ENCODE data around the gene SUFU.

The SUFU gene

GRCh38 chr10:102578782-102579181 is 75.0 kb downstream of the SUFU start:
- H3K4me3 ChIP-seq (ENCODE audit: low read depth in 1 of 2, low read length in 1 of 2), result no peak overlapping the region
- H3K4me1 ChIP-seq (ENCODE audit: control insufficient read depth in 1 of 2, insufficient read depth in 1 of 2, low read depth in 1 of 2, low read length in 1 of 2), result peaks cover 17% of the 10 kb centered on the region in 2 experiments
- H3K36me3 ChIP-seq, result no peaks in the 10 kb centered on the region
- no peak overlapping the region for H3K27ac ChIP-seq
- no peaks in the 10 kb centered on the region for H3K9me3 ChIP-seq
- H3K27me3 ChIP-seq, result no peaks in the 10 kb centered on the region
- no peak for TF ChIP-seq CTCF (IDR thresholded peaks at IDR 0.05)

- H3K4me3 ChIP-seq (ENCODE audit: low read depth in 1 of 2, low read length in 1 of 2), result no peak overlapping the region
- H3K27ac ChIP-seq, result no peak overlapping the region
- no peaks in the 10 kb centered on the region for H3K36me3 ChIP-seq
- peaks cover 17% of the 10 kb centered on the region in 2 experiments for H3K4me1 ChIP-seq (ENCODE audit: control insufficient read depth in 1 of 2, insufficient read depth in 1 of 2, low read depth in 1 of 2, low read length in 1 of 2)
- no peaks in the 10 kb centered on the region for H3K9me3 ChIP-seq
- no peak for TF ChIP-seq CTCF (IDR thresholded peaks at IDR 0.05)
- no peaks in the 10 kb centered on the region for H3K27me3 ChIP-seq
Observed at GRCh38 chr10:102579328-102579727, 75.6 kb downstream of the SUFU start.

GRCh38 chr10:102580230-102580629 is 76.5 kb downstream of the SUFU start:
- H3K27ac ChIP-seq, result no peak overlapping the region
- peaks cover 17% of the 10 kb centered on the region in 2 experiments for H3K4me1 ChIP-seq (ENCODE audit: control insufficient read depth in 1 of 2, insufficient read depth in 1 of 2, low read depth in 1 of 2, low read length in 1 of 2)
- no peaks in the 10 kb centered on the region for H3K36me3 ChIP-seq
- H3K4me3 ChIP-seq (ENCODE audit: low read depth in 1 of 2, low read length in 1 of 2), result no peak overlapping the region
- no peaks in the 10 kb centered on the region for H3K9me3 ChIP-seq
- no peak for TF ChIP-seq CTCF (IDR thresholded peaks at IDR 0.05)
- H3K27me3 ChIP-seq, result no peaks in the 10 kb centered on the region

GRCh38 chr10:102581401-102581800 is 77.6 kb downstream of the SUFU start:
- Histone ChIP-seq H3K27me3 (no peaks in the 10 kb centered on the region), H3K36me3 (no peaks in the 10 kb centered on the region), H3K4me3 (ENCODE audit: low read depth in 1 of 2, low read length in 1 of 2) (no peak overlapping the region), H3K27ac (no peak overlapping the region), H3K4me1 (ENCODE audit: control insufficient read depth in 1 of 2, insufficient read depth in 1 of 2, low read depth in 1 of 2, low read length in 1 of 2) (peaks cover 17% of the 10 kb centered on the region in 2 experiments), H3K9me3 (no peaks in the 10 kb centered on the region)
- no peak for TF ChIP-seq CTCF (IDR thresholded peaks at IDR 0.05)

- Histone ChIP-seq H3K36me3 (no peaks in the 10 kb centered on the region), H3K9me3 (no peaks in the 10 kb centered on the region), H3K4me1 (ENCODE audit: control insufficient read depth in 1 of 2, insufficient read depth in 1 of 2, low read depth in 1 of 2, low read length in 1 of 2) (peaks cover 17% of the 10 kb centered on the region in 2 experiments), H3K27me3 (no peaks in the 10 kb centered on the region), H3K27ac (no peak overlapping the region), H3K4me3 (ENCODE audit: low read depth in 1 of 2, low read length in 1 of 2) (no peak overlapping the region)
- no peak for TF ChIP-seq CTCF (IDR thresholded peaks at IDR 0.05)
Observed at GRCh38 chr10:102581981-102582580, 78.3 kb downstream of the SUFU start.
